ENCODE results near the gene RIMBP2.

The RIMBP2 gene

DNA sequence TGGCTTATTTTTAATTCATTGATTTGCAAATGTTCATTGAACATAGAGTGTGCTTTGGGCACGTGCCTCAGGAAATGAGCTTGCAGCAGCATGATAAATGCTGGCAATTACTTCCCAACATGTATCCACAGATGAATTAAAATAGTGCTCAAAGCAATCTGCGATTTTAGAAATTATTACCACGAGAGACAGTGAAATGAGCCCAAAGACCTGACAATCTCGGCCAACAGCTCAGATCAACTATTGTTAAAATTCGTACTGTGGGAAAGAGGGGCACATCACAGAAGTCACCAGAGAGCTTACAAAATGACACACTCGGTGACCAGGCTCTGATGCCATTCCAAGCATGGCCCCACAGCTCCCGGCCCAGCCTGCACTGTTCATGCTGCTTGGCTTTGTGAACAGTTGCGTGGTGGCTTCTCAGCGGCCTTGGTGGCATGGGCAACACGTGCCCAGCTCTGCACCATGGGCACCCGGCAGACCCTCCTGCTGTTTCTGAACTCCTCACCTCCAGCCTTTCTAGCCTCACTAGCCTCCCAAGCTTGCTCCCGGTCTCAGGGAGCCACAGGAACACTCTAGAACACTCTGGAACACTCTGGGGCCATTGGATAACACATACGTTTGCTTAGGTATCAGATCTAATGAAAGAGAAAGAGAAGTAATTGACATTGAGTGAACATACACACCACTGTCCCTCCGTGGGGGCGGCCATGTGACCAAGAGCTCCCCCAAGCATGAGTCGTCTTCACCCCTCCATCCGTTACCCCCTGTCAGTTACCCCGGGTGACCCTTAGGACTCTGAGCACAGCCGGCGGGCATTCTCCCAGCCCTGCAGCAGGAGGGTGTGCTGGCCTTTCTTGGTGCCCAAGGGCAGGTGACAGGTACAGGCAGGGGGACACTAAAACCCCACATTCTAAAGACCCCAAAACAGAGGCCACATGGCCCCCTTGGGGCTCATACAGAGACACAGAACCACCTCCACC lies 28.0 kb downstream of the RIMBP2 start:
- TF ChIP-seq, protein P1, sequence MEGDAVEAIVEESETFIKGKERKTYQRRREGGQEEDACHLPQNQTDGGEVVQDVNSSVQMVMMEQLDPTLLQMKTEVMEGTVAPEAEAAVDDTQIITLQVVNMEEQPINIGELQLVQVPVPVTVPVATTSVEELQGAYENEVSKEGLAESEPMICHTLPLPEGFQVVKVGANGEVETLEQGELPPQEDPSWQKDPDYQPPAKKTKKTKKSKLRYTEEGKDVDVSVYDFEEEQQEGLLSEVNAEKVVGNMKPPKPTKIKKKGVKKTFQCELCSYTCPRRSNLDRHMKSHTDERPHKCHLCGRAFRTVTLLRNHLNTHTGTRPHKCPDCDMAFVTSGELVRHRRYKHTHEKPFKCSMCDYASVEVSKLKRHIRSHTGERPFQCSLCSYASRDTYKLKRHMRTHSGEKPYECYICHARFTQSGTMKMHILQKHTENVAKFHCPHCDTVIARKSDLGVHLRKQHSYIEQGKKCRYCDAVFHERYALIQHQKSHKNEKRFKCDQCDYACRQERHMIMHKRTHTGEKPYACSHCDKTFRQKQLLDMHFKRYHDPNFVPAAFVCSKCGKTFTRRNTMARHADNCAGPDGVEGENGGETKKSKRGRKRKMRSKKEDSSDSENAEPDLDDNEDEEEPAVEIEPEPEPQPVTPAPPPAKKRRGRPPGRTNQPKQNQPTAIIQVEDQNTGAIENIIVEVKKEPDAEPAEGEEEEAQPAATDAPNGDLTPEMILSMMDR (IDR thresholded peaks at IDR 0.05; ENCODE audit: low read depth, low read length, missing control alignments): no peak
- no peak for DNase-seq (ENCODE audit: extremely low read depth, low read depth)
- H3K4me3 ChIP-seq (replicated peaks; ENCODE audit: low read depth, low read length): no peak overlapping the region

DNA sequence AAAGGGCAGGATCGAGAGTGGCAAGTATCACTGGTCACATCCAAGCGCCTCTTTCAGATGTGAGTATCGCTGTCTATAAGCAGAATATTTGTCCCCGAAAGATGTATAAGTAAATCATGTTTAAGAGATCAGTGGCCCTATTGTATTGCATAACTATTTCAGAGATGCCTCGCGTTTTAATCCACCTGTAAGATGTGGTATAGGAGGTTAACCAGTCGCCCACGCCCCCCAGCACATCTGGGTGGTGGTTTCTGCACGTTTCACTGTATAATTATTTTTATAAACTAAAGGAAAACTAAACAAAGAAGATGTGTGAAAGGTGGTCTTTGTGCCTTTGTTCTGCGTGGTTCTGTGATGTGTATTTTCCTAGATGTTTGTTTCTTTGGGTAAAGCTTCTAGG lies 28.9 kb downstream of the RIMBP2 start:
- DNase-seq (ENCODE audit: extremely low read depth, low read depth): no peak
- H3K4me3 ChIP-seq (replicated peaks; ENCODE audit: low read depth, low read length): no peak overlapping the region
- TF ChIP-seq, protein P1 (IDR thresholded peaks at IDR 0.05; ENCODE audit: low read depth, low read length, missing control alignments): no peak

DNA sequence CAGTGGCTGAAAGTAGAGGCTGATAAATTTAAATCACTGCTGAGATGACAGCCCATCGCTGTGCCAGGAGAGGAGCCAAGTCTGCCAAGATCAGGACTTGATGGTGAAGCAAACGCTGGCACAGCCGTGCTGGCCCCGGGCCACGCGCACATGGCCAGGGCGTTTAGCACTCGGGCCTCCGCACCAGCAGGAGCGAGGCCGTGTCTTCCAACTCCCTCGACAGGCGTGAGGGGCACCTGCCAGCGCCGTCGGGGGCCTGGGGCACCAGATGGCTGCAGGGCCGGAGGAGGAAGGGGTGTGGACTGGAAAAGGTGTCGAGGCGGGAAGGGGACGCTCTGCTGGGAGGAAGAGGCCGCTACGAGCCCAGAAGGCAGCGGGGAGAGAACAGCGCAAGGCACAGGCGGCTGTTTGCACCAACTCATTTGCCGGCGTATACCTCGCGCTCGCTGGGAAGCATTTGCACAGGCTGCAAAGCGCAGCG lies 29.5 kb downstream of the RIMBP2 start:
- no peak overlapping the region for H3K4me3 ChIP-seq (replicated peaks; ENCODE audit: low read depth, low read length)
- DNase-seq (ENCODE audit: extremely low read depth, low read depth): no peak
- TF ChIP-seq, protein P1 (IDR thresholded peaks at IDR 0.05; ENCODE audit: low read depth, low read length, missing control alignments): no peak

- H3K4me3 ChIP-seq (replicated peaks; ENCODE audit: low read depth, low read length): no peak overlapping the region
- TF ChIP-seq, protein P1 (IDR thresholded peaks at IDR 0.05; ENCODE audit: low read depth, low read length, missing control alignments): no peak
- no peak for DNase-seq (ENCODE audit: extremely low read depth, low read depth)
These were observed 30.2 kb downstream of the RIMBP2 start for GRCh38 chr12:130685850-130686249.

DNA sequence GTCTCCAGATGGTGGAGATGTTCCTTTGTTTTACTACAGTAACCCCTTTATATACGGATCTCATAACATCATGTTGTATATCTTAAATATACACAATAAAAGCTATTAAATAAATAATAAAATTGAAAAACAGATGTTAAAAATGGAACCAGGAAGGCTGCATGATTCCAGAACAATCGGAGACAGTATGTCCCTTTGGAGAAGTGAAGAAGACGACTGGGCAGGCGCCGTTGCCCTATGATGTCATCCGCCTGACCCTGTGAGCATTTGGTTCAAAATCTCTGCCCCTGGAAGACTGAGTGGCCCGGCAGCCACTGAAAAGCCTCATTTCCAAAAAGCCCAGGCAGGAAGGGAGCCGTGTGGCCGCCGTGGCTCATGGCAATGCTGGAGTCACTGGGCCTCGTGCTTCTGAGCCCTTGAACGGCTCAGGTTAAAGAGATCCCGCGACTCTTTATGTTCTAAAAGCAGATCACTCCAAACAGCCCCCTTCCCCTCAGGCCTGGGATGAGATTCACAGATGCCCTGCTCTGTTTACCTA lies 30.8 kb downstream of the RIMBP2 start:
- DNase-seq (ENCODE audit: extremely low read depth, low read depth): no peak
- TF ChIP-seq, protein P1 (IDR thresholded peaks at IDR 0.05; ENCODE audit: low read depth, low read length, missing control alignments): no peak
- H3K4me3 ChIP-seq (replicated peaks; ENCODE audit: low read depth, low read length): no peak overlapping the region

DNA sequence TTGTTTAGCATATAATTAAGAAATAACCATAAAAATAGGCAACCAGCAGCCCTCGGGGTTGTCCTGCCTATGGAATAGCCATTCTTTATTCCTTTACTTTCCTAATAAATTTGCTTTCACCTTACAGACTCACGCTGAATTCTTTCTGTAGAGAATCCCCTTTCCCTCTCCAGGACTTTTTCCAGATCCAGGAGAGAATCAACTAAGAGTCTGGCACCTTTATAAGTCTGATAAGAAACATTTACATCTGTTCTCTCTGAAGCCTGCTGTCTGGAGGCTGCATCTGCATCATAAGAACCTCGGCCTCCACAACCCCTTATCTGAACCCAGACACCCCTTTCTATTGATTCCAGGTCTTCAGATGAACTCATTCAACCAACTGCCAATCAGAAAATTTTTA lies 32.3 kb downstream of the RIMBP2 start:
- H3K4me3 ChIP-seq (replicated peaks; ENCODE audit: low read depth, low read length): no peak overlapping the region
- TF ChIP-seq, protein P1 (IDR thresholded peaks at IDR 0.05; ENCODE audit: low read depth, low read length, missing control alignments): no peak
- DNase-seq (ENCODE audit: extremely low read depth, low read depth): no peak

Data from HFF-Myc (cell line).